Calu3 (cell line): Measurements from ENCODE around the gene FARP1. TPM values are rescaled to one million over a fixed set of nuclear protein-coding genes. Genes with fewer than 3 reads are reported as not detected.

ENCODE experiments used
- BruUV-seq: library from RNA; stranded (reverse); fragments of 400-500 nt; replicated peaks from 2 replicates; lab custom pipeline; 2021; lab: Mats Ljungman, UMichigan
- CTCF ChIA-PET: fragments of 300-600 bp; sonication (Branson Sonifier 250); formaldehyde crosslinking; loops from one replicate; lab custom pipeline; 2022; ENCODE audit warnings: antibody characterized with exemption; lab: Charles Lee
- DNase-seq: peaks from one replicate; pipeline ENCODE4 v3.0.0; 2022
- H3K27ac Mint-ChIP-seq: one replicate; pipeline ENCODE4 v1.8.0; 2022; ENCODE audit warnings: mixed read lengths; ENCODE audit not compliant: unreplicated experiment
- H3K27me3 Mint-ChIP-seq: one replicate; pipeline ENCODE4 v1.8.0; 2022; ENCODE audit warnings: mixed read lengths; ENCODE audit not compliant: unreplicated experiment
- H3K36me3 Mint-ChIP-seq: one replicate; pipeline ENCODE4 v1.8.0; 2022; ENCODE audit warnings: mild to moderate bottlenecking, moderate library complexity, mixed read lengths; ENCODE audit not compliant: insufficient read depth, unreplicated experiment
- H3K4me1 Mint-ChIP-seq: one replicate; pipeline ENCODE4 v1.8.0; 2022; ENCODE audit warnings: mild to moderate bottlenecking, low read depth, mixed read lengths; ENCODE audit not compliant: unreplicated experiment
- H3K4me3 Mint-ChIP-seq: one replicate; pipeline ENCODE4 v1.8.0; 2022; ENCODE audit warnings: mild to moderate bottlenecking, low read depth, moderate library complexity, mixed read lengths; ENCODE audit not compliant: unreplicated experiment
- H3K9me3 Mint-ChIP-seq: one replicate; pipeline ENCODE4 v1.8.0; 2022; ENCODE audit warnings: low read depth, mixed read lengths; ENCODE audit not compliant: unreplicated experiment
- CTCF ChIP-seq: fragments of 200-600 bp; IDR thresholded peaks from one replicate; pipeline ENCODE4 v1.8.0; 2022; ENCODE audit warnings: antibody characterized with exemption; ENCODE audit not compliant: unreplicated experiment
- intact Hi-C: fragments of 100-400 bp; cut with micrococcal nuclease; formaldehyde crosslinking; loops from one replicate; pipeline ENCODE4 v1.10.0; 2022; ENCODE audit not compliant: unreplicated experiment
- total RNA-seq: library from RNA; stranded (reverse); gene quantifications from 2 replicates; pipeline ENCODE4 v1.2.3, GENCODE V29; 2022

Gene FARP1
- total RNA-seq, 1 experiment from 2014 or later: 47.0 TPM

- H3K4me3 Mint-ChIP-seq: no peak overlapping the region
- BruUV-seq: no TSS peak
- H3K27ac Mint-ChIP-seq: no peak overlapping the region
- no peak for TF ChIP-seq CTCF
- intact Hi-C loops: no loop called here
- DNase-seq: no peak
- H3K4me1 Mint-ChIP-seq: peaks cover 17% of the 10 kb centered on the region
- peaks cover 3% of the 10 kb centered on the region for H3K36me3 Mint-ChIP-seq
- CTCF ChIA-PET: no interaction called here
- H3K27me3 Mint-ChIP-seq: no peaks in the 10 kb centered on the region
- H3K9me3 Mint-ChIP-seq: peaks cover 5% of the 10 kb centered on the region
These were observed 65.7 kb downstream of the FARP1 start for GRCh38 chr13:98208606-98209005.

DNA sequence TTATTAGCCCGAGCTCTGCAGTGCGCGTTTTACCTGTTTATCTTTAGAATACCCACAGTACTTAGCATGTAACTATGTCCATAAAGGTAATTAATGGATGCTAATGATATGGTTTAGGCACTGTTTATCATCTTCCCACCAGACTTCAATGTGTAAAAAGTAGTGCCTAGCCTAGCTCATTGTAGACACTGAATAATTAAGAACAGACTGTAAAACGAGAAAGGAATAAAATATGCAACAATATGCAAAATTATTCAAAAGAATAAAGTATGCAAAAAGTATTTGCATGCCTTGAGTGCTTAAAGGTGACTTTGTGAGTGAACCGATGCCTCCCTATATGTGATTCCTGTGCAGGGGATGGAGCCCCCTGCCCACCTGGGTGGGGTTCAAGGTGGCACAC, 69.9 kb downstream of the FARP1 start:
- Mint-ChIP-seq H3K27ac (no peak overlapping the region), H3K4me3 (no peak overlapping the region), H3K27me3 (no peaks in the 10 kb centered on the region), H3K36me3 (peaks cover 3% of the 10 kb centered on the region), H3K4me1 (peaks cover 5% of the 10 kb centered on the region), H3K9me3 (no peaks in the 10 kb centered on the region)
- CTCF ChIA-PET: interaction anchor here (0.6 kb wide), 1 partner anchor 42 kb away, joined by 3 read pairs; no protein-coding TSS in a partner anchor
- no peak for TF ChIP-seq CTCF
- intact Hi-C loops: loop anchor here (5.0 kb wide), 1 partner anchor 160 kb away; no protein-coding TSS in a partner anchor
- BruUV-seq: no TSS peak
- no peak for DNase-seq

DNA sequence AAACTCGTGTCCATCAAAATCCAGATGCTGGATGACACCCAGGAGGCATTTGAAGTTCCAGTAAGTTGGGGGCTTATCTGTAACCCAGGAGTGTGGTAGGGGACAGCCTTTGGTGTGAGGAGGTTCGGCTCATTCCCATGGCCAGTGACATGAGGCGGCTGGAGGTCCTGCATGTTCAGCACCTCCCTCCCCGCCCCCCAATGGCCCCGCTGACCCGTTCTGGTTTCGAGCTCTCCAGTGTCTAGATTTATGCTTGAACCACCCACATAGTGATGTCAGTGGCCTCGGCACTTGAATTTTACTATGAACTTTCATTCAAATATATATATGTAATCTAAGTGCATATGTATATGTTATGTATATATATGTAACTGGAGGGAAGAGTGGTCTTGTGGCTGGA, 70.5 kb downstream of the FARP1 start:
- Mint-ChIP-seq H3K27me3 (no peaks in the 10 kb centered on the region), H3K9me3 (no peaks in the 10 kb centered on the region), H3K4me1 (no peaks in the 10 kb centered on the region), H3K36me3 (peaks cover 3% of the 10 kb centered on the region), H3K4me3 (no peak overlapping the region), H3K27ac (no peak overlapping the region)
- intact Hi-C loops: loop anchor here (5.0 kb wide), 1 partner anchor 161 kb away; no protein-coding TSS in a partner anchor
- BruUV-seq: no TSS peak
- CTCF ChIA-PET: interaction anchor here (0.6 kb wide), 1 partner anchor 42 kb away, joined by 3 read pairs; no protein-coding TSS in a partner anchor
- DNase-seq: no peak
- TF ChIP-seq CTCF: no peak

- Mint-ChIP-seq H3K4me1 (no peaks in the 10 kb centered on the region), H3K4me3 (no peak overlapping the region), H3K27ac (no peak overlapping the region), H3K36me3 (peaks cover 3% of the 10 kb centered on the region), H3K27me3 (no peaks in the 10 kb centered on the region), H3K9me3 (no peaks in the 10 kb centered on the region)
- no peak for TF ChIP-seq CTCF
- intact Hi-C loops: loop anchor here (5.0 kb wide), 1 partner anchor 162 kb away; no protein-coding TSS in a partner anchor
- no TSS peak for BruUV-seq
- CTCF ChIA-PET: no interaction called here
- DNase-seq: no peak
These were observed 71.2 kb downstream of the FARP1 start for GRCh38 chr13:98214008-98214643.
